Stimulated activated CD4-positive, alpha-beta T cell treated with anti-CD3 and anti-CD28 coated beads, Interleukin-1b, Interleukin-23, amount 100 ng/mL, for 1 hour (primary cell): ENCODE data around the gene OR8I2.
"Not testable (repeated sequence)": the region's sequence is repeated elsewhere in the genome, so short reads cannot be mapped to it uniquely, and the experiment has no call there.

Source experiments
- DNase-seq, 2 donors: peaks; one replicate each; pipeline ENCODE4 v3.0.0-alpha.2; 2020; ENCODE audit warnings: low read depth in 2 of 2

Gene OR8I2

DNA sequence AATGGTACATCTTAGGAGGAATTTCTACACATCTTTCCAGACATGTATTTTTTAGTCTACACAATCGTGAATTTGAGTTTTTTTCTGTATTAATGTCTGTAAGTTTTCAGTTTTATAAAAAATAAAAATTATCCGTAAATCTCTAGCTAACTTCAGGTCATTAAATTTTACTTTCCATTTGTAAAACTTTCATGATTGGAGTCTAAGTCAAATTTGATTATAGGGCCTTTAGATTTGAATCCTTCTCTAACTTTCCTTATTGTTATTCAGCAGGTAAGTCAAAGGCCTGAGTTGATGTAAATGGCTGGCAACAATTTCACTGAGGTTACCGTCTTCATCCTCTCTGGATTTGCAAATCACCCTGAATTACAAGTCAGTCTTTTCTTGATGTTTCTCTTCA, at the start of gene OR8I2:
TSS of gene OR8I2 (plus strand) at position 301 of the 400 bp plus-strand sequence. CDS start at position 301, 0 bp downstream.
- DNase-seq = no peak

DNA sequence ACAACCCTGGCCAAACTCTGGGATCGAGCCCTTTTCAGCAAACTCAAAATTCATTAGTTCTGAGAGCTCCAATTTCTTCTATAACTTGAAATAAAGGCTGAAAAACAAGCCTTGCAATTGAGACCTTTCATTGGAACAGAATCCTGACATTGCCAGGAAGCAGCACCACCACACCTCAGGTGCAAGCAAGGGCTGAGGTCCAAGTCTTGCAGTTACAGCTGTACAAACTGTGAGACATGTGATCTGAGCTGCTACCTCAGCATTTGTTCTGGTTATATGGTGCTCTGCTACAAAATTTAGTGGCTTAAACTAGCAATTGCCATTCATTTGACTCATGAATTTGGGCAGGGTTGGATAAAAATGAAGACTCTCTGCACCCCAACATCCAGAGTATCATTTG, 47.6 kb upstream of the OR8I2 start:
- no peak for DNase-seq

DNA sequence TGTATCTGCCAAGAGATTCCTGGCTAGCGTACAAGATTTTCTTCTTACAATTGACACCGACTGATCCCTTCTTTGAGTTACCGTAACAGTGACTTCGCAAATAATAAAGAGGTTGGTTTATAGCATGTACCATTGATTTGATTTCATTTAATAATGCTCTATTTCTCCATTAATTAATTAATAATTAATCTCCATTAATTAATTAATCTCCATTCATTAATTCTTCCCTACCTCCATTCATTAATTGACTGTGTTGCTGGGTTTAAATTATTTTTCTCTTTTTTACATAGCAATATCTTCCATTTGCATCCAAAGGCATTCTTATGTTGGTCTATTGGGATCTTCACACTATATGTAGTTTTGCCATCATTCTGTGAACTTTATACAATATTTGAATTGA, 44.6 kb upstream of the OR8I2 start:
- no peak for DNase-seq

DNA sequence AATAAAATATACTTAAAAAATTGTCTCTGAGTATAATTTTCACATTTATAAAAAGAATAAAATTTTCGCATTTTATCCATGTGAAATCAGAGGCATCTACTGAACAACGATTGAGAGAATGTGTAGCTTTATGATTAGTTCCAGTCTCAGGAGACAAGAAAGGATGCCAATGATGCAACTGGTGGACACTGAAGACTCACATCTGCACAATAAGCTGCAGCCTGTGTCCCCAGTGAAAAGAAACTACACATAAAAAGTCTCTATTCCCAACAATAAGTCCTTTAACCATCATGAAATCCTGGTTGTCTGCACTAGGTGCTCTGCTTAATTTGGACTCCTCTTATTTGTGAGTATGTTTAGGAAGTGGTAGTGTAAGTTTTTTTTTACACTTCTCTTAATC, 43.6 kb upstream of the OR8I2 start:
- no peak for DNase-seq

DNA sequence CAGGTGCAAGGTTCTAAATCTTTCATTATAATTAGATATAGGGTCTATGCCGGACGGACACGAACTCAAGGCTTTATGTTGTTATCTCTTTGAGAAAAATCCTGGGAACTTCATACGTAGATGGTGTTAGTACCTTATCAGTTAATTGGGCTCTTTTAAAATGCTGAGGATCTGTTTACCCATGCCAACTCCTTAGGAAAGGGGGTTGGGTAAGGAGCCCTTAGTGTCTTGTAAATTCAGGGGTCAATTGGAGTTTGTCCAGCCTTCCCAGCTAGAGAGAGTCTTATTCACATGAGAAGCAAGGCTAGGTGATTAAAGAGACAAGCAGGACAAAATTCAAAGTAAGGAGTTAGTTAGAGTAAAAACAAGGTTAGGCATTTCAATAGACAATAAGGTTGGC, 36.7 kb upstream of the OR8I2 start:
- DNase-seq = not testable (repeated sequence)

DNA sequence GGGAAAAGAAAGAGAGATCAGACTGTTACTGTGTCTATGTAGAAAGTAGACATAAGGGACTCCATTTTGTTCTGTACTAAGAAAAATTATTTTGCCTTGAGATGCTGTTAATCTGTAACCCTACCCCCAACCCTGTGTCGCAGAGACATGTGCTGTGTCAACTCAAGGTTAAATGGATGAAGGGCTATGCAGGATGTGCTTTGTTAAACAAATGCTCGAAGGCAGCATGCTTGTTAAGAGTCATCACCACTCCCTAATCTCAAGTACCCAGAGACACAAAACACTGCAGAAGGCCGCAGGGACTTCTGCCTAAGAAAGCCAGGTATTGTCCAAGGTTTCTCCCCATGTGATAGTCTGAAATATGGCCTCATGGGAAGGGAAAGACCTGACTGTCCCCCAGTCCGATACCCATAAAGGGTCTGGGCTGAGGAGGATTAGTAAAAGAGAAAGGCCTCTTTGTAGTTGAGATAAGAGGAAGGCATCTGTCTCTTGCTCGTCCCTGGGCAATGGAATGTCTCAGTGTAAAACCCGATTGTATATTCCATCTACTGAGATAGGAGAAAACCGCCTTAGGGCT, 35.4 kb upstream of the OR8I2 start:
- DNase-seq = not testable (repeated sequence)

DNA sequence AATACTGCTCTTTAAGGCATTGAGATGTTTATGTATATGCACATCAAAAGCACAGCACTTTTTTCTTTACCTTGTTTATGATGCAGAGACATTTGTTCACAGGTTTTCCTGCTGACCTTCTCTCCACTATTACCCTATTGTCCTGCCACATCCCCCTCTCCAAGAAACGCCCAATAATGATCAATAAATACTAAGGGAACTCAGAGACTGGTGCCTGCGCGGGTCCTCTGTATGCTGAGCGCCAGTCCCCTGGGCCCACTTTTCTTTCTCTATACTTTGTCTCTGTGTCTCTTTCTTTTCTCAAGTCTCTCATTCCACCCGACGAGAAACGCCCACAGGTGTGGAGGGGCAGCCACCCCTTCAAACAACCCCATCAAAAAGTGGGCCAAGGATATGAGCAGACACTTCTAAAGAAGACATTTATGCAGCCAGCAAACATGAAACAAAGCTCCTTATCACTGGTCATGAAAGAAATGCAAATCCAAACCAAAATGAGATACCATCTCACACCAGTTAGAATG, 34.8 kb upstream of the OR8I2 start:
- not testable (repeated sequence) for DNase-seq

DNA sequence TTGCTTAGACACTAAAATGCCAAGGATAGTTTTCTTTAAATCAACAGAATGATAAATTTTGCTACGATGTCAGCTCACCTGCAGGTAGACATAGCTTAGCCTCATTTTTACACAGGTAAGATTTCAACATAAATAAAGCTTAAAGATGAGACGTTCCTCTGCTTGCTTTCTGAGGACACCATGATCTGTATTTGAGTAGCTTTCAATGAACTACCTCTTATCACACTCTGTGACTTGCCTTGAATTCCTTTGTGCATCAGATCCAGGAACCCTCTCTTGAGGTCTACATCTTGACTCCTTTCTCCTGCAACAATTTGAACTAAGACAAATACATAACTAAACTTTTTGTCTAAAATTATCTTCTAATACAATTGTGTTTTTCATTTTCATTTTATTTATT, 26.1 kb upstream of the OR8I2 start:
- no peak for DNase-seq

DNA sequence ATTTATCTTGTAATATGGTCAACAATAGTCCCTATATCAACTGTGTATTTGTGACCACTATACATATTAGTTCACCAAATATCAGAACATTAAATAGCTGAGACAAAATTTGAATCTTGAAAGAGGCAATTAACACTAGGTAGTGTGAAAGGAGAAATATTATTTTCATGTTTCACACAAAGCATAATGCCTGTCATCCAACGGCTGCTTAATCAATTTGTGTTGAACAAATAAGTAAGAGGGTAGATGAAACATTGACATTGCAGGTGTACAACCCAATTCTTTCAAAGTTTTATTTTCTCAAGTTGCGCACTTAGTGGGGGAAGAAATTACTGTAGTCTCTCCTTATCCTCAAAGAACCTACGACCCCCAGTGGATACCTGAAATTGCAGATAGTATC, 3.4 kb upstream of the OR8I2 start:
- no peak for DNase-seq

DNA sequence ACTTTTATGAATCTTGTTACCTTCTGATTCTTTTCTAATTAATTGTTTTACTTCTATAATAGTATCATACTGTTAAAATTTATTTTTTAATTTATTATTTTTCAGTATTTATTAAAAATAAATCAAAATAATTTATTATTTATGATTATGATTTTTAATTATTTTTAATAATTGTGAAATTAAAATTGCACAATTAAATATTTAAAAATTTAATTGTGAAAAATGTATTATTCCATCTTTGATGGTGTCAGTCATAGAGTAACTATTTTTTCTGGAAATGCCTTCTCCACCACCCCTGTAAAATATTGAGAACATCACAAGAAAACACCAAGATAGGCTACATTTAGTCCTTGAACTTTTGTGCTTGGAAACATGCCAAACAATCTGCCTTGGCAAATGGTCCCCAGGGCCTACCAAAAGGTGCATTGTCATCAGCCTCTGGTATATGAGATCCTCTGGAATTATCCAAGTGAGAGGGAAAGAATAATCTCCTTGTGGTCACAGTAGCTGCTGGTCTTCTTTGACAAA, 10.2 kb downstream of the OR8I2 start, which contains the start of gene OR8H2:
TSS of gene OR8H2 (plus strand) at position 478 of the 528 bp plus-strand sequence. CDS start 1,356 bp downstream, outside the sequence.
- DNase-seq = no peak

DNA sequence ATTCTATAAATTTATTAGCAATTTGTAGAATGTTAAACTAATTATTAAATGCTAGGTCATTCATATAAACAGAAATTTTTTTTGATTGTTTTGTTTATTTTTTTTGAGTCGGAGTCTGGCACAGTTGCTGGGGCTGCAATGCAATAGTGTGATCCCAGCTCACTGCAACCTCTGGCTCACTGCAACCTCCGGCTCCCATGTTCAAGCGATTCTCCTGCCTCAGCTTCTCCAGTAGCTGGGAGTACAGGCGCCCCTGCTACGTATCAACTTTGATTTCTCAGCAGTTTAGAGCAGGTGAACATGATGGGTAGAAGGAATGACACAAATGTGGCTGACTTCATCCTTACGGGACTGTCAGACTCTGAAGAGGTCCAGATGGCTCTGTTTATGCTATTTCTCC, 29.0 kb downstream of the OR8I2 start, which contains the start of gene OR8H3:
TSS of gene OR8H3 (plus strand) at position 301 of the 400 bp plus-strand sequence. CDS start at position 301, 0 bp downstream.
- no peak for DNase-seq

DNA sequence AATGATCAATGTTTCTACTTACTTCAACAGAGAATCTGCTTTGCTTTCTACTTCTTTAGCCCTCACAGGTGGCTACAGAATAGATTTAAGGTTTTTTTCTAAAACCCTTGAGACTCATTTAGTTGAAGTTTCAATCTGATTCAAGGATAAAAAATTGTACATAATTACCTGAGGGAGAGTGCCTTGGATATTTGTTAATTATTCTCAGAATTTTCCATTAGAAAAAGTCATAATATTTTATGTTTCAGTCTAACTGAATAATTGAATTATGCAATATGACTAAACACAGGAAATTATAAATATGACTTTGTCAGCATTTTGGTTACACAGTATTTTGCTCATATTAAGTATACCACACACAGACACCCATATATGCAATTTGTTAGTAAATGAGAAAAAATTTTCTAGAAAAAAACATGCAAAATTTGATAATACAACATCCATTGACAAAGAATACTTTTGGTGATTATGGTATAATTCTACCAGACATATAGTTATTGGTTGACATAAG, 47.1 kb downstream of the OR8I2 start, which contains the start of gene OR8J3:
TSS of gene OR8J3 (minus strand) at position 51 of the 511 bp plus-strand sequence. CDS start 2,483 bp downstream, outside the sequence.
- no peak for DNase-seq

DNA sequence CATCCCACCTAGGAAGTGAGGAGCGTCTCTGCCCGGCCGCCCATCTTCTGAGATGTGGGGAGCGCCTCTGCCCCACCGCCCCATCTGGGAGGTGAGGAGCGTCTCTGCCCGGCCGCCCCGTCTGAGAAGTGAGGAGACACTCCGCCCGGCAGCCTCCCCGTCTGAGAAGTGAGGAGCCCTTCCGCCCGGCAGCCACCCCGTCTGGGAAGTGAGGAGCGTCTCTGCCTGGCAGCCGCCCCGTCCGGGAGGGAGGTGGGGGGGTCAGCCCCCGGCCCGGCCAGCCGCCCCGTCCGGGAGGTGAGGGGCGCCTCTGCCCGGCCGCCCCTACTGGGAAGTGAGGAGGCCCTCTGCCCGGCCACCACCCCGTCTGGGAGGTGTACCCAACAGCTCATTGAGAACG, 50.6 kb downstream of the OR8I2 start:
- DNase-seq = not testable (repeated sequence)
